Ectodermal cell (in vitro differentiated cells): ENCODE results near the gene SCAMP2.
A peak's percentile ranks its signal among the peaks of the same experiment; 100 is the strongest.

Source experiments
- H3K27ac ChIP-seq: 2 replicates; pipeline ENCODE4 v1.7.0; 2013; ENCODE audit warnings: mild to moderate bottlenecking, low read depth, low read length; ENCODE audit not compliant: insufficient read depth, poor library complexity, severe bottlenecking
- H3K27me3 ChIP-seq: 2 replicates; pipeline ENCODE4 v1.7.0; 2013; ENCODE audit warnings: mild to moderate bottlenecking, low read length; ENCODE audit not compliant: insufficient read depth, control insufficient read depth, poor library complexity, severe bottlenecking
- H3K36me3 ChIP-seq: one replicate; pipeline ENCODE4 v1.7.0; 2013; ENCODE audit warnings: low read length; ENCODE audit not compliant: control insufficient read depth, insufficient read depth
- H3K4me1 ChIP-seq: one replicate; pipeline ENCODE4 v1.7.0; 2013; ENCODE audit warnings: low read length; ENCODE audit not compliant: control insufficient read depth, insufficient read depth
- H3K4me3 ChIP-seq: 2 replicates; pipeline ENCODE4 v1.7.0; 2013; ENCODE audit warnings: low read depth, low read length, control low read depth; ENCODE audit not compliant: insufficient read depth
- H3K9me3 ChIP-seq: 2 replicates; pipeline ENCODE4 v1.7.0; 2013; ENCODE audit warnings: mild to moderate bottlenecking, low read length, moderate library complexity; ENCODE audit not compliant: control insufficient read depth
- WGBS, 2 experiments: methylation state at CpG; one replicate each; pipeline ENCODE4 v1.1.7; 2013; ENCODE audit warnings: missing lambda C conversion rate in 2 of 2; 5-methylcytosine and 5-hydroxymethylcytosine counted together

Gene SCAMP2

GRCh38 chr15:74878273-74878672 is 5.1 kb upstream of the SCAMP2 start:
- Histone ChIP-seq H3K4me3 (no peak overlapping the region), H3K36me3 (no peaks in the 10 kb centered on the region), H3K27ac (no peak overlapping the region), H3K9me3 (no peaks in the 10 kb centered on the region), H3K4me1 (no peaks in the 10 kb centered on the region), H3K27me3 (no peaks in the 10 kb centered on the region)
- WGBS, 2 experiments, result 80 to 81% methylated on average over 4 of the region's 4 CpGs

- Histone ChIP-seq H3K4me1 (no peaks in the 10 kb centered on the region), H3K9me3 (no peaks in the 10 kb centered on the region), H3K27ac (no peak overlapping the region), H3K4me3 (peak overlapping the region; percentile 77), H3K36me3 (no peaks in the 10 kb centered on the region), H3K27me3 (no peaks in the 10 kb centered on the region)
- WGBS, 2 experiments, result 32 to 39% methylated on average over 15 to 16 of the region's 16 CpGs
Observed at GRCh38 chr15:74873756-74874424, 725 bp upstream of the SCAMP2 start.

- H3K4me3 ChIP-seq, result peak overlapping the region; percentile 77
- no peaks in the 10 kb centered on the region for H3K36me3 ChIP-seq
- no peaks in the 10 kb centered on the region for H3K27me3 ChIP-seq
- peak overlapping the region; percentile 87 for H3K27ac ChIP-seq
- H3K4me1 ChIP-seq, result no peaks in the 10 kb centered on the region
- H3K9me3 ChIP-seq, result no peaks in the 10 kb centered on the region
- WGBS, 2 experiments, result 1% methylated on average over 11 of the region's 11 CpGs
Observed at GRCh38 chr15:74872702-74873035, 496 bp downstream of the SCAMP2 start.

GRCh38 chr15:74870436-74871215 is 2.5 kb downstream of the SCAMP2 start:
- Histone ChIP-seq H3K4me1 (no peaks in the 10 kb centered on the region), H3K27me3 (no peaks in the 10 kb centered on the region), H3K4me3 (no peak overlapping the region), H3K36me3 (no peaks in the 10 kb centered on the region), H3K27ac (no peak overlapping the region), H3K9me3 (no peaks in the 10 kb centered on the region)
- 62 to 75% methylated on average over 6 of the region's 6 CpGs for WGBS, 2 experiments

GRCh38 chr15:74869726-74870407 is 3.3 kb downstream of the SCAMP2 start:
- H3K27ac ChIP-seq, result no peak overlapping the region

GRCh38 chr15:74869372-74869725 is 3.8 kb downstream of the SCAMP2 start:
- no peaks in the 10 kb centered on the region for H3K4me1 ChIP-seq
- no peak overlapping the region for H3K4me3 ChIP-seq
- no peaks in the 10 kb centered on the region for H3K36me3 ChIP-seq
- H3K27me3 ChIP-seq, result no peaks in the 10 kb centered on the region
- H3K9me3 ChIP-seq, result no peaks in the 10 kb centered on the region
- no peak overlapping the region for H3K27ac ChIP-seq

More at GRCh38 chr15:74869726-74870407, 3.3 kb downstream of the SCAMP2 start:
- Histone ChIP-seq H3K4me3 (no peak overlapping the region), H3K36me3 (no peaks in the 10 kb centered on the region), H3K4me1 (no peaks in the 10 kb centered on the region), H3K9me3 (no peaks in the 10 kb centered on the region), H3K27me3 (no peaks in the 10 kb centered on the region)
- 87 to 88% methylated on average over 6 of the region's 6 CpGs for WGBS, 2 experiments

GRCh38 chr15:74868059-74868458 is 5.1 kb downstream of the SCAMP2 start:
- H3K27me3 ChIP-seq, result no peaks in the 10 kb centered on the region
- no peak overlapping the region for H3K27ac ChIP-seq
- H3K36me3 ChIP-seq, result no peaks in the 10 kb centered on the region
- no peak overlapping the region for H3K4me3 ChIP-seq
- H3K4me1 ChIP-seq, result no peaks in the 10 kb centered on the region
- WGBS, 2 experiments, result 96 to 97% methylated on average over 6 of the region's 6 CpGs
- H3K9me3 ChIP-seq, result no peaks in the 10 kb centered on the region

GRCh38 chr15:74867466-74868038 is 5.6 kb downstream of the SCAMP2 start:
- Histone ChIP-seq H3K27me3 (no peaks in the 10 kb centered on the region), H3K4me3 (no peak overlapping the region), H3K27ac (no peak overlapping the region), H3K36me3 (no peaks in the 10 kb centered on the region), H3K9me3 (no peaks in the 10 kb centered on the region), H3K4me1 (no peaks in the 10 kb centered on the region)
- WGBS, 2 experiments, result 94 to 100% methylated on average over 1 of the region's 1 CpG

- WGBS, 2 experiments, result 90 to 94% methylated on average over 6 of the region's 6 CpGs
- H3K27me3 ChIP-seq, result no peaks in the 10 kb centered on the region
- no peak overlapping the region for H3K4me3 ChIP-seq
- no peaks in the 10 kb centered on the region for H3K36me3 ChIP-seq
- no peak overlapping the region for H3K27ac ChIP-seq
- no peaks in the 10 kb centered on the region for H3K4me1 ChIP-seq
- no peaks in the 10 kb centered on the region for H3K9me3 ChIP-seq
Observed at GRCh38 chr15:74866090-74866489, 7.1 kb downstream of the SCAMP2 start.

- Histone ChIP-seq H3K9me3 (no peaks in the 10 kb centered on the region), H3K27me3 (no peaks in the 10 kb centered on the region), H3K36me3 (no peaks in the 10 kb centered on the region), H3K4me1 (no peaks in the 10 kb centered on the region), H3K27ac (no peak overlapping the region), H3K4me3 (no peak overlapping the region)
- 94 to 96% methylated on average over 2 of the region's 2 CpGs for WGBS, 2 experiments
Observed at GRCh38 chr15:74865316-74865715, 7.8 kb downstream of the SCAMP2 start.
